Lung (tissue), 12 donors: Measurements from ENCODE around the gene FCMR. TPM values are rescaled to one million over a fixed set of nuclear protein-coding genes. Genes with fewer than 3 reads are reported as not detected.
A peak's percentile ranks its signal among the peaks of the same experiment; 100 is the strongest.

Experiments
- ATAC-seq: fragments of 200-7000 bp; cut with Tn5 transposase; one replicate; pipeline ENCODE4 v1.9.1; 2020; ENCODE audit warnings: moderate number of reproducible peaks; ENCODE audit not compliant: insufficient read depth, low FRiP score
- DNase-seq, 3 donors: peaks; one replicate each; pipeline ENCODE4 v3.0.0-alpha.2; 2013 to 2017
- H3K27ac ChIP-seq, 2 donors: one replicate each; pipeline ENCODE4 v1.5.1; 2013; ENCODE audit warnings: mild to moderate bottlenecking in 2 of 2, moderate library complexity in 2 of 2, control low read depth in 1 of 2, inconsistent platforms in 1 of 2, low read depth in 1 of 2, low read length in 1 of 2
- H3K27me3 ChIP-seq, 3 donors: one replicate each; pipeline ENCODE4 v1.5.1; 2013; ENCODE audit warnings: low read length in 2 of 3; ENCODE audit not compliant: control insufficient read depth in 3 of 3, insufficient read depth in 3 of 3
- H3K36me3 ChIP-seq, 4 donors: one replicate each; pipeline ENCODE4 v1.5.1; 2013; ENCODE audit warnings: low read length in 4 of 4, mild to moderate bottlenecking in 1 of 4, moderate library complexity in 1 of 4; ENCODE audit not compliant: control insufficient read depth in 4 of 4, insufficient read depth in 4 of 4
- H3K4me1 ChIP-seq, 5 donors: one replicate each; pipeline ENCODE4 v1.5.1; 2013; ENCODE audit warnings: low read length in 5 of 5, mild to moderate bottlenecking in 2 of 5, moderate library complexity in 1 of 5; ENCODE audit not compliant: control insufficient read depth in 5 of 5, insufficient read depth in 5 of 5
- H3K4me3 ChIP-seq: one replicate; pipeline ENCODE4 v1.5.1; 2013; ENCODE audit warnings: mild to moderate bottlenecking, control low read depth, moderate library complexity
- H3K9ac ChIP-seq, 2 donors: one replicate each; pipeline ENCODE4 v1.5.1; 2013; ENCODE audit warnings: low read length in 2 of 2, control low read depth in 1 of 2; ENCODE audit not compliant: insufficient read depth in 1 of 2
- H3K9me3 ChIP-seq, 4 donors: one replicate each; pipeline ENCODE4 v1.5.1; 2013; ENCODE audit warnings: low read length in 3 of 4, mild to moderate bottlenecking in 1 of 4, moderate library complexity in 1 of 4; ENCODE audit not compliant: control insufficient read depth in 4 of 4, insufficient read depth in 3 of 4
- CTCF ChIP-seq: IDR thresholded peaks from 2 replicates; pipeline ENCODE4 v1.5.1; 2012; ENCODE audit warnings: mild to moderate bottlenecking; ENCODE audit errors: control extremely low read depth, extremely low read depth
- WGBS, 2 donors: extraction: QIAGEN DNeasy Blood & Tissue Kit; methylation state at CpG; one replicate each; pipeline ENCODE4 v1.1.7; 2013; 5-methylcytosine and 5-hydroxymethylcytosine counted together
- polyA plus RNA-seq, 2 donors: library from polyadenylated mRNA; stranded (reverse); fragments of 200-250 nt; gene quantifications; one replicate each; pipeline ENCODE4 v1.2.1, GENCODE V29; 2013
- total RNA-seq, 2 donors: library from RNA; depleted of rRNA in 1 of 2; stranded (reverse); fragments of >200 nt in 1 of 2; gene quantifications; one replicate each; pipeline ENCODE4 v1.2.1, GENCODE V29; 2014 to 2021
- donor health status: control.
- donor health status: control.
- donor health status: Bipolar disorder and iron deficiency.
- donor health status: healthy.
- donor health status: DM: yes; HTN: yes; CAD: no.

FCMR gene
- total and polyA plus RNA-seq, 4 donors, result 3.6 to 13.3 (median 9.5) TPM

- Histone ChIP-seq H3K9ac (no peak overlapping the region), H3K36me3 (no peaks in the 10 kb centered on the region), H3K27ac (no peak overlapping the region), H3K27me3 (peaks cover 0 to 5% (median 0%) of the 10 kb centered on the region in 3 donors), H3K4me3 (no peak overlapping the region), H3K9me3 (no peaks in the 10 kb centered on the region), H3K4me1 (peaks cover 0 to 2% (median 0%) of the 10 kb centered on the region in 5 donors)
- DNase-seq (no peak), ATAC-seq (no peak)
- WGBS, 2 donors, result 44 to 77% methylated on average over 1 of the region's 1 CpG
- no peak for TF ChIP-seq CTCF
These were observed 58.5 kb downstream of the FCMR start for GRCh38 chr1:206863266-206863665.

GRCh38 chr1:206860165-206860564 lies 61.6 kb downstream of the FCMR start:
- Histone ChIP-seq H3K27ac (no peak overlapping the region), H3K9ac (no peak overlapping the region), H3K9me3 (no peaks in the 10 kb centered on the region), H3K27me3 (peaks cover 0 to 3% (median 0%) of the 10 kb centered on the region in 3 donors), H3K4me1 (peaks cover 0 to 2% (median 0%) of the 10 kb centered on the region in 5 donors), H3K36me3 (no peaks in the 10 kb centered on the region), H3K4me3 (no peak overlapping the region)
- TF ChIP-seq CTCF, result no peak
- no peak for DNase-seq
- 76 to 90% methylated on average over 4 of the region's 4 CpGs for WGBS, 2 donors
- ATAC-seq, result no peak

GRCh38 chr1:206859082-206859521 lies 62.6 kb downstream of the FCMR start:
- H3K27me3 ChIP-seq, result peaks cover 0 to 3% (median 0%) of the 10 kb centered on the region in 3 donors
- DNase-seq, result peak in 1 of 3 donors; percentile 14
- no peak for TF ChIP-seq CTCF
- no peaks in the 10 kb centered on the region for H3K9me3 ChIP-seq
- no peaks in the 10 kb centered on the region for H3K36me3 ChIP-seq
- WGBS, 2 donors, result 46 to 54% methylated on average over 5 of the region's 5 CpGs
- peaks cover 0 to 2% (median 0%) of the 10 kb centered on the region in 5 donors for H3K4me1 ChIP-seq
- H3K9ac ChIP-seq, result no peak overlapping the region
- peak overlapping the region in 1 of 2 donors; percentile 30 for H3K27ac ChIP-seq
- ATAC-seq, result no peak
- H3K4me3 ChIP-seq, result no peak overlapping the region
